Activated B cell treated with CpG ODN at 0.5 μM for 24 hours (primary cell): ENCODE data around the gene PITHD1. TPM values are rescaled to one million over a fixed set of nuclear protein-coding genes. Genes with fewer than 3 reads are reported as not detected.
"Not testable (repeated sequence)": the region's sequence is repeated elsewhere in the genome, so short reads cannot be mapped to it uniquely, and the experiment has no call there.

ENCODE experiments used
- ATAC-seq: fragments of 200-7000 bp; cut with Tn5 transposase; one replicate; pipeline ENCODE4 v1.10.0; 2021; ENCODE audit warnings: low read depth, mild to moderate bottlenecking, moderate library complexity
- CTCF ChIA-PET: fragments of 350-600 bp; sonication (Branson Sonifier 250); formaldehyde crosslinking; loops from one replicate; lab custom pipeline; 2021; ENCODE audit warnings: antibody characterized with exemption; lab: Charles Lee
- POLR2A ChIA-PET: fragments of 350-600 bp; sonication (Branson Sonifier 250); formaldehyde crosslinking; loops from one replicate; lab custom pipeline; 2021; ENCODE audit warnings: antibody characterized with exemption; lab: Charles Lee
- DNase-seq: peaks from one replicate; pipeline ENCODE4 v3.0.0; 2022
- H3K27ac Mint-ChIP-seq: one replicate; pipeline ENCODE4 v1.8.0; 2020; ENCODE audit warnings: mixed read lengths
- H3K27me3 Mint-ChIP-seq: one replicate; pipeline ENCODE4 v1.8.0; 2021; ENCODE audit warnings: mixed read lengths
- H3K36me3 Mint-ChIP-seq: one replicate; pipeline ENCODE4 v1.8.0; 2021; ENCODE audit warnings: low read depth, mixed read lengths
- H3K4me1 Mint-ChIP-seq: one replicate; pipeline ENCODE4 v1.8.0; 2021; ENCODE audit warnings: mixed read lengths
- H3K4me3 Mint-ChIP-seq: one replicate; pipeline ENCODE4 v1.8.0; 2020; ENCODE audit warnings: mild to moderate bottlenecking, mixed read lengths
- H3K9me3 Mint-ChIP-seq: one replicate; pipeline ENCODE4 v1.8.0; 2020; ENCODE audit warnings: mixed read lengths
- CTCF ChIP-seq: fragments of 200-600 bp; IDR thresholded peaks from one replicate; pipeline ENCODE4 v1.8.0; 2022; ENCODE audit warnings: antibody characterized with exemption, mild to moderate bottlenecking
- intact Hi-C: fragments of 100-400 bp; cut with micrococcal nuclease; formaldehyde crosslinking; loops from one replicate; pipeline ENCODE4 v1.15.1; 2024
- total RNA-seq: library from RNA; stranded (reverse); gene quantifications from 2 replicates; pipeline ENCODE4 v1.2.3, GENCODE V29; 2022

PITHD1 gene
- 58.7 and 63.3 TPM in 2 replicates for total RNA-seq

GRCh38 chr1:23777979-23778814 is at the start of gene PITHD1:
PITHD1 (plus strand) TSS chr1:23778418; CDS start chr1:23778516, 98 bp downstream.
- H3K9me3 Mint-ChIP-seq = no peaks in the 10 kb centered on the region
- ChIA-PET CTCF (interaction anchor here (0.9 to 2.5 kb wide), 2 partner anchors 32 to 138 kb away, joined by 4 to 11 read pairs; no protein-coding TSS in a partner anchor), POLR2A (interaction anchor here (0.6 to 4.9 kb wide), 25 partner anchors 12 to 931 kb away, joined by 3 to 61 read pairs (median 6); partner anchors contain the start of genes CNR2, ELOA, GALE and HMGCL)
- peak within 1 kb of the TSS; percentile 90 for H3K27ac Mint-ChIP-seq
- intact Hi-C loops = loop anchor here (1.0 to 2.0 kb wide), 4 partner anchors 13 to 181 kb away; partner anchors contain the start of genes GALE, LYPLA2 and PNRC2
- H3K27me3 Mint-ChIP-seq = no peaks in the 10 kb centered on the region
- peak; percentile 86 for ATAC-seq
- peaks cover 24% of the 10 kb centered on the region for H3K36me3 Mint-ChIP-seq
- peak; percentile 83 for DNase-seq
- H3K4me3 Mint-ChIP-seq = peak within 1 kb of the TSS; percentile 91
- H3K4me1 Mint-ChIP-seq = peaks cover 30% of the 10 kb centered on the region
- no peak for TF ChIP-seq CTCF

- ChIA-PET CTCF (interaction anchor here (0.7 kb wide), 1 partner anchor 236 kb away, joined by 3 read pairs; no protein-coding TSS in a partner anchor), POLR2A (interaction anchor here (0.6 to 0.7 kb wide), 2 partner anchors 11 to 237 kb away, joined by 3 read pairs; partner anchors contain the start of gene ELOA)
- no peak overlapping the region for H3K4me3 Mint-ChIP-seq
- intact Hi-C loops = no loop called here
- no peak for DNase-seq
- peaks cover 37% of the 10 kb centered on the region for H3K4me1 Mint-ChIP-seq
- H3K27me3 Mint-ChIP-seq = no peaks in the 10 kb centered on the region
- no peak for TF ChIP-seq CTCF
- H3K9me3 Mint-ChIP-seq = no peaks in the 10 kb centered on the region
- H3K36me3 Mint-ChIP-seq = no peaks in the 10 kb centered on the region
- no peak for ATAC-seq
- no peak overlapping the region for H3K27ac Mint-ChIP-seq
Observed at GRCh38 chr1:23732363-23733224, 45.6 kb upstream of the PITHD1 start.

- POLR2A ChIA-PET = interaction anchor here (0.6 to 1.0 kb wide), 2 partner anchors 10 to 238 kb away, joined by 3 read pairs; partner anchors contain the start of gene ELOA
- H3K27ac Mint-ChIP-seq, H3K4me3 Mint-ChIP-seq, H3K27me3 Mint-ChIP-seq, intact Hi-C loops, H3K9me3 Mint-ChIP-seq, ATAC-seq, DNase-seq, H3K36me3 Mint-ChIP-seq: not testable (repeated sequence)
- peaks cover 32% of the 10 kb centered on the region for H3K4me1 Mint-ChIP-seq
- CTCF ChIA-PET = interaction anchor here (0.7 kb wide), 1 partner anchor 237 kb away, joined by 3 read pairs; no protein-coding TSS in a partner anchor
Observed at GRCh38 chr1:23733281-23733680, 44.9 kb upstream of the PITHD1 start.

- ChIA-PET CTCF (interaction anchor here (0.6 to 0.7 kb wide), 2 partner anchors 186 to 193 kb away, joined by 3 to 4 read pairs; no protein-coding TSS in a partner anchor), POLR2A (interaction anchor here (0.5 to 1.0 kb wide), 5 partner anchors 10 to 239 kb away, joined by 3 to 5 read pairs (median 4); partner anchors contain the start of gene LYPLA2)
- no peaks in the 10 kb centered on the region for H3K27me3 Mint-ChIP-seq
- H3K36me3 Mint-ChIP-seq = no peaks in the 10 kb centered on the region
- intact Hi-C loops = no loop called here
- no peak overlapping the region for H3K27ac Mint-ChIP-seq
- H3K4me1 Mint-ChIP-seq = peaks cover 6% of the 10 kb centered on the region
- no peak overlapping the region for H3K4me3 Mint-ChIP-seq
- TF ChIP-seq CTCF = no peak
- no peak for ATAC-seq
- no peak for DNase-seq
- no peaks in the 10 kb centered on the region for H3K9me3 Mint-ChIP-seq
Observed at GRCh38 chr1:23736437-23737134, 41.6 kb upstream of the PITHD1 start.
